Fibroblast of villous mesenchyme (primary cell): ENCODE data around the gene RELCH. TPM values are rescaled to one million over a fixed set of nuclear protein-coding genes. Genes with fewer than 3 reads are reported as not detected.

Source experiments
- DNase-seq: peaks from one replicate; pipeline ENCODE4 v3.0.0-alpha.2; 2010; ENCODE audit warnings: low read depth
- H3K4me3 ChIP-seq: 2 replicates; pipeline ENCODE4 v1.5.1; 2011; ENCODE audit warnings: low read depth, mild to moderate bottlenecking, low read length
- CTCF ChIP-seq: IDR thresholded peaks from 2 replicates; pipeline ENCODE4 v1.5.1; 2012; ENCODE audit warnings: low read depth, mild to moderate bottlenecking, low read length; ENCODE audit not compliant: insufficient read depth
- total RNA-seq: library from RNA; depleted of rRNA; stranded (reverse); fragments of >200 nt; gene quantifications from 2 replicates; pipeline ENCODE4 v1.2.3, GENCODE V29; 2012

Gene RELCH
- total RNA-seq, 1 donor: 50.1 TPM

- TF ChIP-seq CTCF: no peak
- H3K4me3 ChIP-seq: no peak overlapping the region
- no peak for DNase-seq
These were observed 146.1 kb downstream of the RELCH start for GRCh38 chr18:62332964-62333695.

- no peak for DNase-seq
- H3K4me3 ChIP-seq: no peak overlapping the region
- TF ChIP-seq CTCF: no peak
These were observed 147.1 kb downstream of the RELCH start for GRCh38 chr18:62334120-62334519.

- no peak overlapping the region for H3K4me3 ChIP-seq
- TF ChIP-seq CTCF: no peak
- no peak for DNase-seq
These were observed 148.4 kb downstream of the RELCH start for GRCh38 chr18:62335494-62335893.

GRCh38 chr18:62336618-62337017, 149.6 kb downstream of the RELCH start:
- TF ChIP-seq CTCF: no peak
- no peak for DNase-seq
- no peak overlapping the region for H3K4me3 ChIP-seq

- no peak for TF ChIP-seq CTCF
- DNase-seq: no peak
- H3K4me3 ChIP-seq: no peak overlapping the region
These were observed 150.3 kb downstream of the RELCH start for GRCh38 chr18:62337336-62337735.

- DNase-seq: no peak
- no peak for TF ChIP-seq CTCF
These were observed 151.5 kb downstream of the RELCH start for GRCh38 chr18:62338446-62339105.

More at GRCh38 chr18:62338446-62339105, 151.5 kb downstream of the RELCH start:
- no peak overlapping the region for H3K4me3 ChIP-seq
